Heart left ventricle (tissue), 16 donors: Measurements from ENCODE around the gene PELI3. TPM values are rescaled to one million over a fixed set of nuclear protein-coding genes. Genes with fewer than 3 reads are reported as not detected.

Source experiments
- ATAC-seq, 4 donors: fragments of 200-7000 bp; cut with Tn5 transposase; one replicate each; pipeline ENCODE4 v1.9.1; 2020 to 2022; ENCODE audit warnings: moderate library complexity in 4 of 4, mild to moderate bottlenecking in 3 of 4, moderate number of reproducible peaks in 1 of 4
- DNase-seq, 5 donors: peaks; one replicate each; pipeline ENCODE4 v3.0.0-alpha.2; 2020
- H3K27ac ChIP-seq, 12 donors: fragments of 200-600 bp; sonication (generic) in 4 of 12; one replicate each; pipeline versions ENCODE4 v1.5.0 to v1.8.0; 2016 to 2022; ENCODE audit warnings: mild to moderate bottlenecking in 2 of 12
- H3K27me3 ChIP-seq, 9 donors: fragments of 200-600 bp; sonication (generic) in 2 of 9; one replicate each; pipeline versions ENCODE4 v1.5.1 to v1.8.0; 2016 to 2022; ENCODE audit warnings: mild to moderate bottlenecking in 3 of 9
- H3K36me3 ChIP-seq, 9 donors: fragments of 200-600 bp; sonication (generic) in 2 of 9; one replicate each; pipeline versions ENCODE4 v1.5.0 to v1.8.0; 2018 to 2022; ENCODE audit warnings: mild to moderate bottlenecking in 2 of 9
- H3K4me1 ChIP-seq, 12 donors: fragments of 200-600 bp; sonication (generic) in 4 of 12; one replicate each; pipeline versions ENCODE4 v1.5.0 to v1.8.0; 2016 to 2022; ENCODE audit warnings: mild to moderate bottlenecking in 3 of 12
- H3K4me3 ChIP-seq, 12 donors: fragments of 200-600 bp; sonication (generic) in 4 of 12; one replicate each; pipeline versions ENCODE4 v1.5.0 to v1.8.0; 2017 to 2022; ENCODE audit warnings: mild to moderate bottlenecking in 9 of 12, moderate library complexity in 4 of 12
- H3K9me3 ChIP-seq, 12 donors: fragments of 200-600 bp; sonication (generic) in 4 of 12; one replicate each; pipeline versions ENCODE4 v1.5.0 to v1.8.0; 2016 to 2022; ENCODE audit warnings: mild to moderate bottlenecking in 1 of 12
- POLR2A ChIP-seq, 2 donors: fragments of 450-650 bp; IDR thresholded peaks; one replicate each; pipeline ENCODE4 v1.6.1; 2017; ENCODE audit warnings: antibody characterized with exemption in 2 of 2, mild to moderate bottlenecking in 2 of 2, moderate library complexity in 2 of 2
- WGBS, 4 donors: extraction: QIAGEN DNeasy Blood & Tissue Kit in 2 of 4; methylation state at CpG; one replicate each; pipeline versions ENCODE4 v1.1.5 to v1.1.7; 2013 to 2018; 5-methylcytosine and 5-hydroxymethylcytosine counted together
- intact Hi-C, 10 donors: fragments of 100-400 bp; cut with DNase I; formaldehyde crosslinking; loops; one replicate each; pipeline versions ENCODE4 v1.11.1 to v1.14.2; 2022
- polyA plus RNA-seq, 2 donors: library from polyadenylated mRNA; stranded (reverse); fragments of 200-250 nt; gene quantifications; one replicate each; pipeline ENCODE4 v1.2.3, GENCODE V29; 2013
- total RNA-seq, 9 donors: library from RNA; depleted of rRNA in 2 of 9; stranded (reverse); fragments of >200 nt in 2 of 9; fragmentation: NEBNext Ultra II Directional in 3 of 9; extraction: Animal tissue kit (Norgen Biotek cat#: 25700) in 3 of 9; gene quantifications; one replicate each; pipeline versions ENCODE4 v1.1.0 to v1.2.4, GENCODE V29; 2016 to 2023
- TF ChIP-seq, protein P1 (sequence below), 12 donors: fragments of 200-600 bp; sonication (generic) in 4 of 12; IDR thresholded peaks; one replicate each; pipeline versions ENCODE4 v1.5.0 to v1.8.0; 2018 to 2022; ENCODE audit warnings: antibody characterized with exemption in 12 of 12, mild to moderate bottlenecking in 5 of 12
- donor health status: ischemic (EF 13 %, LVEDD 7.1; RV severe dilation, severe dysfunction).
- donor health status: healthy with polysubstance abuse.
- donor health status: DM: no; HTN: yes; CAD: no.
- donor health status: DM: no; HTN: no; CAD: no.
- donor health status: ischemic (EF 25% LVEDD 6.9; RV normal size, moderate dysfunction).
- donor health status: ischemic (EF 25% LVEDD 5.7; RV mildly dilated, moderate dysfunction).
- donor health status: healthy.
- donor health status: DM: yes; HTN: yes; CAD: no.
- donor health status: ischemic (EF 35%, LVEDD 5.7; RV mildly dilated, moderate dysfunction).
- donor health status: nonischemic (EF 11% LVEDD 7.7; RV severe dilation, severe dysfunction).
- donor health status: DM: yes; HTN: yes; CAD: no.
- donor health status: PGD.
- donor health status: ischemic (EF 29% LVEDD 5.4; RV normal size, mild dysfunction).
- donor health status: nonischemic (EF 23%, LVEDD 6.1; RV moderate dilation, normal function).

Gene PELI3
- total and polyA plus RNA-seq, 11 donors: 5.8 to 26.2 (median 8.0) TPM

GRCh38 chr11:66478729-66479393 lies 12.2 kb downstream of the PELI3 start:
- DNase-seq (no peak), ATAC-seq (no peak)
- WGBS, 4 donors: 51 to 54% (median 53%) methylated on average over 8 of the region's 8 CpGs
- Histone ChIP-seq H3K4me1 (peaks cover 0 to 19% (median 10%) of the 10 kb centered on the region in 12 donors), H3K4me3 (peak overlapping the region; percentile 58 to 93 (median 76)), H3K9me3 (no peaks in the 10 kb centered on the region), H3K36me3 (peaks cover 0 to 29% (median 15%) of the 10 kb centered on the region in 9 donors), H3K27ac (peak overlapping the region in 11 of 12 donors; percentile 83 to 94 (median 89)), H3K27me3 (no peaks in the 10 kb centered on the region)
- TF ChIP-seq, protein P1, sequence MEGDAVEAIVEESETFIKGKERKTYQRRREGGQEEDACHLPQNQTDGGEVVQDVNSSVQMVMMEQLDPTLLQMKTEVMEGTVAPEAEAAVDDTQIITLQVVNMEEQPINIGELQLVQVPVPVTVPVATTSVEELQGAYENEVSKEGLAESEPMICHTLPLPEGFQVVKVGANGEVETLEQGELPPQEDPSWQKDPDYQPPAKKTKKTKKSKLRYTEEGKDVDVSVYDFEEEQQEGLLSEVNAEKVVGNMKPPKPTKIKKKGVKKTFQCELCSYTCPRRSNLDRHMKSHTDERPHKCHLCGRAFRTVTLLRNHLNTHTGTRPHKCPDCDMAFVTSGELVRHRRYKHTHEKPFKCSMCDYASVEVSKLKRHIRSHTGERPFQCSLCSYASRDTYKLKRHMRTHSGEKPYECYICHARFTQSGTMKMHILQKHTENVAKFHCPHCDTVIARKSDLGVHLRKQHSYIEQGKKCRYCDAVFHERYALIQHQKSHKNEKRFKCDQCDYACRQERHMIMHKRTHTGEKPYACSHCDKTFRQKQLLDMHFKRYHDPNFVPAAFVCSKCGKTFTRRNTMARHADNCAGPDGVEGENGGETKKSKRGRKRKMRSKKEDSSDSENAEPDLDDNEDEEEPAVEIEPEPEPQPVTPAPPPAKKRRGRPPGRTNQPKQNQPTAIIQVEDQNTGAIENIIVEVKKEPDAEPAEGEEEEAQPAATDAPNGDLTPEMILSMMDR (IDR thresholded peaks at IDR 0.05): peak; percentile 34 to 70 (median 59)
- TF ChIP-seq POLR2A (IDR thresholded peaks at IDR 0.05): no peak
- intact Hi-C loops: loop anchor here in 1 of 10 donors (2.0 kb wide), 1 partner anchor 70 kb away; no protein-coding TSS in a partner anchor

GRCh38 chr11:66479394-66480116 lies 12.8 kb downstream of the PELI3 start:
- no peaks in the 10 kb centered on the region for H3K9me3 ChIP-seq
- peak overlapping the region; percentile 58 to 93 (median 76) for H3K4me3 ChIP-seq
- WGBS, 4 donors: 1 to 4% (median 2%) methylated on average over 25 to 34 of the region's 34 CpGs
- no peaks in the 10 kb centered on the region for H3K27me3 ChIP-seq
- DNase-seq: peak in 4 of 5 donors; percentile 36 to 62 (median 52)
- peak; percentile 21 to 38 (median 36) for ATAC-seq
- TF ChIP-seq, protein P1 (IDR thresholded peaks at IDR 0.05): no peak
- TF ChIP-seq POLR2A (IDR thresholded peaks at IDR 0.05): no peak
- intact Hi-C loops: loop anchor here in 1 of 10 donors (2.0 kb wide), 2 partner anchors 31 to 71 kb away; partner anchors contain the start of gene BBS1
- peaks cover 0 to 19% (median 10%) of the 10 kb centered on the region in 12 donors for H3K4me1 ChIP-seq
- H3K36me3 ChIP-seq: peaks cover 0 to 29% (median 9%) of the 10 kb centered on the region in 9 donors
- peak overlapping the region; percentile 64 to 94 (median 88) for H3K27ac ChIP-seq

DNA sequence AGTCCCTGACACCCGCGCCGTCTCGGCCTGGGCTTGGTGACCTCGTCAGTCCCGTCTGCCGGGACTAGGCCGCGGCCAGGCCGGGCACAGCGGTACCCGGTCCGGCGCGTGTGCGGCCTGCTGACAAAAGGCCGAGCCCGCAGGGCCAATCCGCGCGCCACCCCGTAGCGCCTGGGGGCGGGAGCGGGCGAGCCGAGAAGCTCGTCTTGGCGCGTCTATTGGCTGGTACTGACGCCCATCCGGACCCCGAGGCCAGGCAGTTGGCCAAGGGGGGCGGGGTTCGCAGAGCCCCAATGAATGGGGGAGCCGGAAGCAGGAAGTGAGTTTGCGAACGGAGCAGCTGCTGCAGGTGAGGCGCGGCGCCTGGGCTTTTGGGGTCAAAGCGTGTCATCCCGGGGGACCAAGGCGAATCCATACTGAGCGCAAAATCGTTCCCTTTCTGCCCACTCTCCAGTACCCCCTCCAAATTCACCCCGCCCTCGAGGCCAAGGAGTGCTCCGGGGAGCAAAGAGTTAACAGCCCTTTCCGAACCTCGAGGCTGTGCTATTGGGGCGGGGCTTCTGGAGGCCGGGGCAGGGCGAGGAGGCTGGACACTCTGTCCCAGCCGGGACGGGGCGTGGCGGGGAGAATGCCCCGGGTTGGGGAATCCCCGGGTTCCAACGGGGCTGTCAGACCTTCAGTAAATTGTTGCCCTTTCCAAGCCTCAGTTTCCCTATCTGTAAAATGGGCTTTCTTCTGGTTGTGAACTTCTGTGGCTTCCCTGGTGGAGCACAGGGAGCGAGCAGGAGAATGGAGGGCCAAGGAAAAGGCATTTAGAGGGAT lies 13.6 kb downstream of the PELI3 start, which contains the start of gene DPP3:
DPP3 (plus strand) TSS at position 318 of the 822 bp plus-strand sequence. CDS start 1,767 bp downstream, outside the sequence.
- 1 to 3% (median 1%) methylated on average over 20 to 62 of the region's 62 CpGs for WGBS, 4 donors
- no peaks in the 10 kb centered on the region for H3K27me3 ChIP-seq
- intact Hi-C loops: loop anchor here in 1 of 10 donors (2.0 kb wide), 1 partner anchor 30 kb away; the partner anchor contains the start of gene BBS1
- DNase-seq (peak; percentile 98 to 99 (median 98)), ATAC-seq (peak; percentile 96 to 98 (median 96))
- H3K27ac ChIP-seq: peak within 1 kb of the TSS; percentile 64 to 94 (median 88)
- H3K36me3 ChIP-seq: peaks cover 0 to 27% (median 4%) of the 10 kb centered on the region in 9 donors
- H3K4me1 ChIP-seq: peaks cover 0 to 19% (median 10%) of the 10 kb centered on the region in 12 donors
- TF ChIP-seq, protein P1 (IDR thresholded peaks at IDR 0.05): peak in 1 of 12 donors; percentile 3
- TF ChIP-seq POLR2A (IDR thresholded peaks at IDR 0.05): peak in 1 of 2 donors; percentile 91
- H3K9me3 ChIP-seq: no peaks in the 10 kb centered on the region
- H3K4me3 ChIP-seq: peak within 1 kb of the TSS; percentile 58 to 93 (median 76)
